ENCODE measurements around the gene STX1B. TPM values are rescaled to one million over a fixed set of nuclear protein-coding genes. Genes with fewer than 3 reads are reported as not detected.

Gene STX1B
- total and polyA plus RNA-seq, 2 of the 8 experiments (the other 6 are each of a cell fraction or from before 2014, with no cell fraction given), result 8.9 to 20.2 TPM

DNA sequence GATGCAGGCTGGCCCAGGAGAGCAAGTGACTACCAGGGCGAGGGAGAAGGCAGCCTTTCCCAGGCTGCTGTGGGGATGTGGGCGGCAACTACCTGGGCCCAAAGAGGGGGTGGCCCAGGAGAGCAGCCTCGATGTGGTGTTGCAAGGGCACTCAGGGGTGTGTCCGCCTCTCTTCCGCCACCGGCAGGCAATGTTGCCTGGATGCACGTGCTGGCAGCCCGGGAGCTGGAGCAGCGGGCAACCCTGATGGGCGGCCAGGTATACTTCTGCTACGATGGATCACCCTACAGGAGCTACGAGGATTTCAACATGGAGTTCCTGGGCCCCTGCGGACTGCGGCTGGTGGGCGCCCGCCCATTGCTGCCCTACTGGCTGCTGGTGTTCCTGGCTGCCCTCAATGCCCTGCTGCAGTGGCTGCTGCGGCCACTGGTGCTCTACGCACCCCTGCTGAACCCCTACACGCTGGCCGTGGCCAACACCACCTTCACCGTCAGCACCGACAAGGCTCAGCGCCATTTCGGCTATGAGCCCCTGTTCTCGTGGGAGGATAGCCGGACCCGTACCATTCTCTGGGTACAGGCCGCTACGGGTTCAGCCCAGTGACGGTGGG lies 22.8 kb downstream of the STX1B start:
- CTCF ChIA-PET (ENCODE audit: partially characterized antibody), result interaction anchor here (1.0 to 5.5 kb wide), 7 partner anchors 21 to 345 kb away, joined by 3 to 39 read pairs (median 7); no protein-coding TSS in a partner anchor

More for the DNA sequence above, 22.8 kb downstream of the STX1B start:
- Histone ChIP-seq H3K4ac (replicated peaks; ENCODE audit: insufficient read length, low read depth, low read length) (no peak overlapping the region), H2BK12ac (ENCODE audit: low read depth, low read length) (no peak overlapping the region), H3K4me3 (ENCODE audit: extremely low read depth in 1 of 4, insufficient read depth in 2 of 4, low read depth in 3 of 4, low read length in 4 of 4) (no peak overlapping the region), H2BK5ac (ENCODE audit: low read depth, low read length) (no peak overlapping the region), H4K8ac (ENCODE audit: extremely low read depth, insufficient read depth, low read length) (peak overlapping the region; percentile 42; the same call in 1 of the 2 replicates), H3K23me2 (ENCODE audit: low read depth, low read length) (peaks cover 3% of the 10 kb centered on the region; the same call in 1 of the 2 replicates), H3K9ac (replicated peaks in 1 of 4; ENCODE audit: extremely low read depth in 1 of 4, low read depth in 3 of 4, low read length in 3 of 4) (no peak overlapping the region), H2BK15ac (ENCODE audit: low read length) (no peak overlapping the region), H3K4me1 (replicated peaks in 1 of 4; ENCODE audit: control insufficient read depth in 3 of 4, insufficient read depth in 4 of 4, low read length in 3 of 4) (peaks cover 0 to 5% (median 2%) of the 10 kb centered on the region in 4 experiments; a peak in 4 of 7 replicates), H3K79me2 (ENCODE audit: control insufficient read depth in 1 of 2, insufficient read depth in 2 of 2, low read length in 2 of 2) (no peaks in the 10 kb centered on the region), H4K5ac (ENCODE audit: insufficient read length, low read depth, low read length) (no peak overlapping the region), H3K79me1 (ENCODE audit: low read depth, low read length) (no peaks in the 10 kb centered on the region), H2BK120ac (replicated peaks; ENCODE audit: low read depth, low read length) (no peak overlapping the region), H3K36me3 (ENCODE audit: control insufficient read depth in 2 of 4, insufficient read depth in 4 of 4, low read length in 3 of 4) (peaks cover 2 to 6% (median 4%) of the 10 kb centered on the region in 4 experiments; a peak in 4 of 8 replicates), H4K20me1 (replicated peaks in 1 of 2; ENCODE audit: control insufficient read depth in 1 of 2, insufficient read depth in 2 of 2, low read length in 2 of 2) (peaks cover 0 to 10% of the 10 kb centered on the region in 2 experiments), H3K27ac (ENCODE audit: low read depth, low read length) (no peak overlapping the region), H2BK20ac (ENCODE audit: low read length) (no peak overlapping the region), H3K18ac (ENCODE audit: extremely low read depth, low read length) (no peak overlapping the region), H3K9me3 (ENCODE audit: insufficient read depth in 2 of 2, low read depth in 1 of 2, low read length in 1 of 2) (no peaks in the 10 kb centered on the region), H3K14ac (ENCODE audit: insufficient read length) (no peak overlapping the region), H2AK5ac (ENCODE audit: low read depth, low read length) (no peak overlapping the region), H3K4me2 (ENCODE audit: insufficient read depth in 1 of 2, low read depth in 2 of 2, low read length in 2 of 2) (no peak overlapping the region), H4K91ac (replicated peaks; ENCODE audit: insufficient read length, low read length) (no peak overlapping the region), H2AFZ (ENCODE audit: low read length) (no peak overlapping the region), H3K56ac (replicated peaks; ENCODE audit: insufficient read length, low read depth, low read length) (no peak overlapping the region), H3K27me3 (replicated peaks in 1 of 4; ENCODE audit: control insufficient read depth in 3 of 4, extremely low read depth in 1 of 4, insufficient read depth in 3 of 4, low read length in 3 of 4) (no peaks in the 10 kb centered on the region; a peak in 1 of 7 replicates), H3K23ac (ENCODE audit: insufficient read length) (no peak overlapping the region)
- no peak for DNase-seq (ENCODE audit: low read depth in 1 of 2, low spot score in 2 of 2)
- POLR2A ChIA-PET (ENCODE audit: partially characterized antibody), result interaction anchor here (1.1 to 4.4 kb wide), 8 partner anchors 9 to 148 kb away, joined by 3 to 20 read pairs (median 6); partner anchors contain the start of genes PRSS8, ZNF646 and ZNF668
- no peak for FAIRE-seq
- 0 out of 2 replicates have a peak, but pooled peaks have one; percentile 9 for TF ChIP-seq CEBPB (IDR thresholded peaks at IDR 0.05; ENCODE audit: low read depth, low read length)
- TF ChIP-seq, protein P1, sequence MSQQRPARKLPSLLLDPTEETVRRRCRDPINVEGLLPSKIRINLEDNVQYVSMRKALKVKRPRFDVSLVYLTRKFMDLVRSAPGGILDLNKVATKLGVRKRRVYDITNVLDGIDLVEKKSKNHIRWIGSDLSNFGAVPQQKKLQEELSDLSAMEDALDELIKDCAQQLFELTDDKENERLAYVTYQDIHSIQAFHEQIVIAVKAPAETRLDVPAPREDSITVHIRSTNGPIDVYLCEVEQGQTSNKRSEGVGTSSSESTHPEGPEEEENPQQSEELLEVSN (IDR thresholded peaks at IDR 0.05), result no peak
- TF ChIP-seq POLR2A (IDR thresholded peaks at IDR 0.05; ENCODE audit: control extremely low read depth in 1 of 2, low read depth in 2 of 2, low read length in 2 of 2), result 0 out of 3 replicates have a peak, but pooled peaks of 1 of the 2 experiments have one; percentile 33
- 92% methylated on average over 28 of the region's 30 CpGs; no CpG with 5 or more reads in 1 of the 2 experiments for WGBS, 2 experiments (ENCODE audit: extremely low coverage in 1 of 2, insufficient coverage in 1 of 2, insufficient read length in 1 of 2, insufficient replicate concordance in 2 of 2, low coverage in 1 of 2, low lambda C conversion rate in 2 of 2, missing lambda C conversion rate in 1 of 2)
